ENCODE data around the gene TMED4.

The TMED4 gene

GRCh38 chr7:44581879-44582603, at the start of gene TMED4:
TSS of gene TMED4 (minus strand) at chr7:44582231. CDS start at chr7:44582206, 25 bp downstream.
- Histone ChIP-seq H3K4me1 (ENCODE audit: low read length) (peaks cover 9% of the 10 kb centered on the region), H3K27me3 (ENCODE audit: low read depth, low read length) (no peaks in the 10 kb centered on the region), H4K20me1 (ENCODE audit: insufficient read depth, low read length) (peaks cover 3% of the 10 kb centered on the region; the same call in 1 of the 2 replicates), H2AFZ (ENCODE audit: low read depth, low read length) (peak within 1 kb of the TSS; percentile 83; the same call in 1 of the 2 replicates), H3K4me3 (ENCODE audit: low read length) (peak within 1 kb of the TSS; percentile 93), H3K9ac (ENCODE audit: low read length) (peak within 1 kb of the TSS; percentile 96), H3K36me3 (replicated peaks; ENCODE audit: low read depth, low read length) (peaks cover 25% of the 10 kb centered on the region), H3K79me2 (ENCODE audit: low read length) (peaks cover 29% of the 10 kb centered on the region), H3K4me2 (ENCODE audit: low read length) (peak within 1 kb of the TSS; percentile 92), H3K9me3 (ENCODE audit: insufficient read depth, low read length) (no peaks in the 10 kb centered on the region), H3K27ac (ENCODE audit: low read length) (peak within 1 kb of the TSS; percentile 72)
- TF ChIP-seq CTCF (IDR thresholded peaks at IDR 0.05; ENCODE audit: low read depth, low read length) (no peak), EZH2phosphoT487 (IDR thresholded peaks at IDR 0.05; ENCODE audit: low read depth) (no peak)

GRCh38 chr7:44631458-44632115, 49.6 kb upstream of the TMED4 start:
- H3K36me3 ChIP-seq (replicated peaks; ENCODE audit: low read depth, low read length), result peaks cover 9% of the 10 kb centered on the region

GRCh38 chr7:44630792-44631457, 48.9 kb upstream of the TMED4 start:
- H3K4me3 ChIP-seq (ENCODE audit: low read length), result peak overlapping the region; percentile 56; the same call in 1 of the 2 replicates
- peak overlapping the region; percentile 58 for H3K4me2 ChIP-seq (ENCODE audit: low read length)
- peak overlapping the region; percentile 65; the same call in 1 of the 2 replicates for H3K9ac ChIP-seq (ENCODE audit: low read length)
- peaks cover 48% of the 10 kb centered on the region for H3K79me2 ChIP-seq (ENCODE audit: low read length)
- TF ChIP-seq CTCF (IDR thresholded peaks at IDR 0.05; ENCODE audit: low read depth, low read length), result no peak
- TF ChIP-seq EZH2phosphoT487 (IDR thresholded peaks at IDR 0.05; ENCODE audit: low read depth), result no peak
- no peaks in the 10 kb centered on the region for H4K20me1 ChIP-seq (ENCODE audit: insufficient read depth, low read length)
- no peaks in the 10 kb centered on the region for H3K27me3 ChIP-seq (ENCODE audit: low read depth, low read length)
- H3K36me3 ChIP-seq (replicated peaks; ENCODE audit: low read depth, low read length), result peaks cover 13% of the 10 kb centered on the region
- H3K27ac ChIP-seq (ENCODE audit: low read length), result peak overlapping the region; percentile 89
- H3K4me1 ChIP-seq (ENCODE audit: low read length), result peaks cover 79% of the 10 kb centered on the region
- H2AFZ ChIP-seq (ENCODE audit: low read depth, low read length), result no peak overlapping the region
- no peaks in the 10 kb centered on the region for H3K9me3 ChIP-seq (ENCODE audit: insufficient read depth, low read length)

More at GRCh38 chr7:44631458-44632115, 49.6 kb upstream of the TMED4 start:
- Histone ChIP-seq H3K27ac (ENCODE audit: low read length) (peak overlapping the region; percentile 89), H4K20me1 (ENCODE audit: insufficient read depth, low read length) (no peaks in the 10 kb centered on the region), H3K79me2 (ENCODE audit: low read length) (peaks cover 50% of the 10 kb centered on the region), H3K4me2 (ENCODE audit: low read length) (peak overlapping the region; percentile 58), H3K4me3 (ENCODE audit: low read length) (peak overlapping the region; percentile 56; the same call in 1 of the 2 replicates), H3K4me1 (ENCODE audit: low read length) (peaks cover 85% of the 10 kb centered on the region), H3K9me3 (ENCODE audit: insufficient read depth, low read length) (no peaks in the 10 kb centered on the region), H3K9ac (ENCODE audit: low read length) (peak overlapping the region; percentile 65; the same call in 1 of the 2 replicates), H3K27me3 (ENCODE audit: low read depth, low read length) (no peaks in the 10 kb centered on the region), H2AFZ (ENCODE audit: low read depth, low read length) (no peak overlapping the region)
- TF ChIP-seq CTCF (IDR thresholded peaks at IDR 0.05; ENCODE audit: low read depth, low read length) (no peak), EZH2phosphoT487 (IDR thresholded peaks at IDR 0.05; ENCODE audit: low read depth) (no peak)

Data from OCI-LY3 (cell line).